IPS-20b (cell line): ENCODE measurements around the gene NF2.

Experiments used
- H3K27ac ChIP-seq: one replicate; pipeline ENCODE4 v1.5.1; 2013; ENCODE audit warnings: low read length
- H3K27me3 ChIP-seq: 2 replicates; pipeline ENCODE4 v1.6.1; 2013; ENCODE audit warnings: mild to moderate bottlenecking, low read length, inconsistent platforms; ENCODE audit not compliant: insufficient read depth
- H3K36me3 ChIP-seq: 2 replicates; pipeline ENCODE4 v1.6.1; 2013; ENCODE audit warnings: low read depth, mild to moderate bottlenecking, inconsistent platforms, low read length, moderate library complexity; ENCODE audit not compliant: insufficient read depth
- H3K4me1 ChIP-seq: 2 replicates; pipeline ENCODE4 v1.6.1; 2013; ENCODE audit warnings: mild to moderate bottlenecking, control low read depth, inconsistent platforms, low read length, moderate library complexity; ENCODE audit not compliant: insufficient read depth
- H3K4me3 ChIP-seq: 2 replicates; pipeline ENCODE4 v1.5.1; 2013; ENCODE audit warnings: mild to moderate bottlenecking, low read length, inconsistent platforms
- H3K9ac ChIP-seq: 2 replicates; pipeline ENCODE4 v1.6.1; 2013; ENCODE audit warnings: low read depth, mild to moderate bottlenecking, inconsistent platforms, low read length, moderate library complexity
- H3K9me3 ChIP-seq: 2 replicates; pipeline ENCODE4 v1.6.1; 2013; ENCODE audit warnings: mild to moderate bottlenecking, low read depth, low read length, inconsistent platforms; ENCODE audit not compliant: insufficient read depth

Gene NF2

DNA sequence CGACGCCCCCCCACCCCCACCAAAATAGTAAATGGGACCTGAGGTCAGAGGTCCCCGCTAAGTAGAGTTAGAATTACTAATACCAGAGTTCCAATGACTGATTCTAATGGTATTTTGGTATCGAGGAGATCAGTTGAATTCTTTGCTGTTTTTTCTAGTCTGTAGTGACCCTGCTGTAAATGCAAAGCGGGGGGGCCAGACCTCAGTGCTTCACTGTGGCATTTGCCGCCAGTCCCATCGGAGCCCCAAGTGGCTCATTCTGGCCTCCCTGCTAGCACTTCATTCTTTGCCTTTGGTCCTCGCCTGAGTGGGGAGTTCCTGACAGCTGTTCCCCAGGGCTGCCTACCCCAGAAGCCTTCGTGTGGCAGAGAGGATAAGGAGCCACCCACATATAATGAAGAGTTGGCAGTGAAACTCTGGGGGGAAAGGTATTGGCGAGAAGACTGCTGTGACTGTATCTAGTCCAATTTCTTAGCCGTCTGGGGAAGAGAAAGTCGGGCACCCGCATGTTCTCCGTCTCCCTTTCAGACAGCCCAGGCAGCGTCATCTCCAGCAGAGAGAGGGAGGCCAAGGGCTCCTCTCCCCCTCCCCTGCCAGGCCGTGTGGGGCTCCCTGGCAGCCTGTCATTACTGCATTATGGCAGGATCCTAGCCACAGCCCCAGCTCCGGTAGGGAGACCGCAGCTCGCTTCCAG, 96.9 kb downstream of the NF2 start:
- H3K9ac ChIP-seq: no peak overlapping the region
- no peak overlapping the region for H3K27ac ChIP-seq
- H3K9me3 ChIP-seq: no peaks in the 10 kb centered on the region
- H3K27me3 ChIP-seq: peaks cover 56% of the 10 kb centered on the region
- peaks cover 30% of the 10 kb centered on the region for H3K4me1 ChIP-seq
- no peak overlapping the region for H3K4me3 ChIP-seq
- H3K36me3 ChIP-seq: no peaks in the 10 kb centered on the region; the same call in 1 of the 2 replicates

DNA sequence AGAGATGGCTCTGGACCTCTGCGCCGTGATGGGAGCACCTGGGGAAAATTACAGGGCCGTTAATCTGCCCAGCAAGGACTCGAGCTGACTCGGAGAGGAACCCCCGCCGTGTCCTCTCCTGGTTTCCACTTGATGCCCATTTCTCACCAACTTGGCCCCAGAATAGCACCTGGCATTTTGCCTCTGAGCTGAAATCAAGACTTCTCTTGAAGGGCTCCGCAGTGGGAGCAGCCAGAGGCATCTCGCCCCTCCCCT, 97.4 kb downstream of the NF2 start:
- Histone ChIP-seq H3K36me3 (no peaks in the 10 kb centered on the region), H3K9ac (no peak overlapping the region), H3K9me3 (no peaks in the 10 kb centered on the region), H3K4me1 (peaks cover 30% of the 10 kb centered on the region), H3K27me3 (peaks cover 60% of the 10 kb centered on the region), H3K27ac (no peak overlapping the region), H3K4me3 (no peak overlapping the region)

DNA sequence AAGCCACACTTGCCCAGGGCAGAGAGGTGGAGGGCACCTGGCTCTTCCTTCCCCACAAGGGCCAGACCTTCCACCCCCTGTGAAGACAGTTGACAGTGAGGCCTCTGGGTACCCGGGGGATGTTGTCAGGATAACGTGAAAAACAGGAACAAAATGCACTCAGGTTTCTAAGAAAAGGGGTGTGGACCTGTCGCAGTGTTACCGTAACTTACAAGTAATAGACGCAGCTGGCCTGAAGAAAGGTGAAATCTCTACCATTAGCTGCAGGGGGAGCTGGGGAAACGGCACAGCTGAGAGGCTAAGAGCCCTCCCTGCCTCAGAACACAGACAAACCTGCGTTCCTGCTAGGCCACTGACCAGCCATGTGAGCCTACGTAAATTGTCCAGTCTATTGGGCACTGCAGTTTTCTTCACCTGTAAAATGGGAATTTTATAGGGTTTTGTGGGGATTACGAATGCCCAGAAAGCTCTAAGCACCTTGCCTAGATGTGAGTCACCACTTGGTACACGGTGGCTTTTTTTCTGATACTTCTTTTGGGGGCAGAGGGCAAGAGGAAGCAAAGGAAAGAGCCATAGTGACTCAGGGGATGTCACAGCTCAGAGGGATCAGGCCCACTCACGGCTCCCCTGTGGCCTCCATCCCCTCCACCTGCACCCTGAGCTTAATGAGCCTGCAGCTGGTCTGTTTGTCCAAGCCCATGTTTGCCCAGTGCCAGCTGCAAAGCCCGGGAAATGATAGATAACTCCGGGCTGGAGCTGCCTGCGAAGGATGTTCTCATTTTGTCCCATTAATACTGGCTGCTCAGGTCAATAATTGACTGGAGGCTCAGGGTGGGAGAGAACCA, 97.9 kb downstream of the NF2 start:
- H3K4me1 ChIP-seq: peaks cover 30% of the 10 kb centered on the region
- H3K9me3 ChIP-seq: no peaks in the 10 kb centered on the region
- H3K4me3 ChIP-seq: no peak overlapping the region
- H3K9ac ChIP-seq: no peak overlapping the region
- peaks cover 61% of the 10 kb centered on the region for H3K27me3 ChIP-seq
- no peak overlapping the region for H3K27ac ChIP-seq
- H3K36me3 ChIP-seq: no peaks in the 10 kb centered on the region

- Histone ChIP-seq H3K27ac (no peak overlapping the region), H3K27me3 (peaks cover 64% of the 10 kb centered on the region), H3K36me3 (no peaks in the 10 kb centered on the region), H3K9ac (no peak overlapping the region), H3K9me3 (no peaks in the 10 kb centered on the region), H3K4me3 (peak overlapping the region; percentile 51; the same call in 1 of the 2 replicates), H3K4me1 (peaks cover 30% of the 10 kb centered on the region)
Measured at GRCh38 chr22:29702000-29702930, 98.8 kb downstream of the NF2 start.

DNA sequence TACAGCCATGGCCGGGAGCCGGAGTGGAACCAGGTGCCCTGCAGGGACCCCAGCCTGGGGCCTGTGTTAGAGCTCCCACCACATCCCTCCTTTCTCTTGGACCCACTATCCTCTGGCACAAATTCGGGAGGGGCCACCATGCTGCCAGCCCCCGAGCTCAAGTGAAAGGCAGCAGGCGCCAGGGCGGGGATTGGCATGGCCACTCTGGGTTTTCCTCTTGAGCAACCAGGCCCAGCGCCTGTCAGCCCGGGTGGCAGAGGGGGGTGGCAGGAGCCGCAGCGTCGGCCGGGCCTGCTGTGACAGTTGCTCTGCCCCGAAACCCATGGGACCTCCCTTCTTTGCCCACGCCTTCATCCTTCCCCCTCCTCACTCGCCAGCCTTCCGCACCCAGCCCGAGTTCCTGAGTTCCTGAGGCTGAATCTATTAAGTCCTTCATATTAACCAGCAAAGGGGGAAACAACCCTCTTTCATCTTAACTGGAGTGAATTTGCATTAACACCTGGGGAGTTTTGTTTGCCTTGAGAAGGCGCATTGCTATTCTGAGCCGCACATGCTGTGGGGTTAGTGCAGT, 99.6 kb downstream of the NF2 start:
- Histone ChIP-seq H3K4me3 (peak overlapping the region; percentile 51; the same call in 1 of the 2 replicates), H3K36me3 (no peaks in the 10 kb centered on the region), H3K4me1 (peaks cover 30% of the 10 kb centered on the region), H3K27ac (no peak overlapping the region), H3K9me3 (no peaks in the 10 kb centered on the region), H3K27me3 (peaks cover 65% of the 10 kb centered on the region), H3K9ac (no peak overlapping the region)

- no peak overlapping the region for H3K27ac ChIP-seq
- H3K4me1 ChIP-seq: peaks cover 30% of the 10 kb centered on the region
- no peaks in the 10 kb centered on the region for H3K9me3 ChIP-seq
- H3K4me3 ChIP-seq: peak overlapping the region; percentile 51
- peaks cover 65% of the 10 kb centered on the region for H3K27me3 ChIP-seq
- H3K9ac ChIP-seq: no peak overlapping the region
- H3K36me3 ChIP-seq: no peaks in the 10 kb centered on the region
Measured at GRCh38 chr22:29703569-29704195, 100.2 kb downstream of the NF2 start.

DNA sequence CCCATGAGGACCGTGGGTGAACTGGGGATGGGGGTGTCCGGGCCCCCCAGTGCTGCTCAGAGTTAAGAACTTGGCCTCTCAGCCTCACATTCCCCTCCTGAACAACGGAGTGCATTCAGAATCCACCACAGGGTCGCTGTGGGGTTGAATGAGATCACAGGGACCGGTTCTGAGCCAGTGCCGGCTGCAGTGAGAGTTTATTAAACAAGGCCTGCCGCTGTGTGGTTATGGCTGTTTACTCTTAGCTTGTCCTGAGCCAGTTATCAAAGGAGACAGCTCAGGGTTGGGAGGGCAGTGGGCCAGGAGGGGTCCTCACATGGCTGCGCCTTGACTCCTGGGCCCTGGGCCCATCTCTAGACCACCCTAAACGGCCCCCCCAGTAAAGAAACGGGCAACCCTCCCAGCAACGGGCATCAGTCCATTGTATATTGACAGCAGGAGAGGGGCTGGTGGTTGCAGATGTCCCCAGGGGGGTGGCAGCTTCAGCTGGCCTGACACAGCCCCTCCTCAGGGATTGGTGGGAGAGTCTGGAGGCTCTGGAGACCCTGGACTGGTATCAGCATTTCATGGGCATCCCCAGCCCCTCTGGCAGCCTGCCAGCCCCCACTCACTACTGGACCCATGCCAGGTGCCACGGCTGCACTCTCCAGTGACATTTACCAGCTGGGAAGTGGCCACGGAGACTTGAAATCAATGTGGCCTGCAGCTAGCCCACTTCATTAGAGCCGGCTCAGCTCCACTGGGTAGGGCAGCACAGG, 101.3 kb downstream of the NF2 start:
- H3K9me3 ChIP-seq: no peaks in the 10 kb centered on the region
- H3K9ac ChIP-seq: no peak overlapping the region
- H3K4me1 ChIP-seq: peaks cover 30% of the 10 kb centered on the region
- H3K27me3 ChIP-seq: peaks cover 63% of the 10 kb centered on the region
- H3K27ac ChIP-seq: no peak overlapping the region
- H3K4me3 ChIP-seq: no peak overlapping the region
- no peaks in the 10 kb centered on the region for H3K36me3 ChIP-seq

DNA sequence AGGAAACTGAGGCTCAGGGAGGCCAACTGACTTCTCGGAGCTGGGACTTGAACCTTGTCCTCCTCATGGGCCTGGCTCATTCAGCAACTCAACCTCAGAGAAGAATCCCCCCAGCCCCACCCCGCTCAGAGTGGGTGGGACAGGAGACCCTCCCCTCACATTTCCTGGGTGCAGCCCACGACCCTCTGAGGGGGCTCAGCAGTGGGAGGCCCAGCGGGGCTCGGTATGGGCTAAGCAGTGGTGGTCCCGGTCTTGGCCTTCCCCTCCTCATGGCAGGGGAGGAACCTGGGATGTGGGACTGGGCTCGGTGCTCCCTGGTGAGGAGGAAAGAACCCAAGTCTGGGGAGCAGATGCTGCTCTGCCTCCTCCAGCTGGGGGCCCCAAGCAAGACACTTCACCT, 102.2 kb downstream of the NF2 start:
- H3K36me3 ChIP-seq: no peaks in the 10 kb centered on the region
- H3K9ac ChIP-seq: no peak overlapping the region
- H3K4me3 ChIP-seq: no peak overlapping the region
- H3K27me3 ChIP-seq: peaks cover 53% of the 10 kb centered on the region
- no peak overlapping the region for H3K27ac ChIP-seq
- peaks cover 24% of the 10 kb centered on the region for H3K4me1 ChIP-seq
- H3K9me3 ChIP-seq: no peaks in the 10 kb centered on the region

DNA sequence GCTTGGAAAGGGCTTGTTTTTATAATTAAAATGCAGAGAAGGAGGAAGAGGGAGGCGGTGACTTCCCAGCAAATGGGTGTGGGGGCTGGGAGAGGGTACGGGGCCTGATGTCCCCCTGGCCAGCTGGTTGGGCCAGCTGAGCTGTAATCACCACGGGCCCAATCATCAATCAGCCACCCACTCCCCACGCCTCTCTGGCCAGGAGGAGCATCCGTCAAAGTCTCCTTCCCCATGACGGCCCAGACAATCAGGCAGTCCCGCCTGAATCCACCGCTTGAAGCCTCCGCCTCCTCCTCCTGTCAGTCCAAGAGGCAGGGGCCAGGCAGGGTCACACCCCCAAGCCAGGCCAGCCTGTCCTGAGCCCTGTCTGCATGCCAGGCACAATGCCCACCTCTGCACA, 103.1 kb downstream of the NF2 start:
- no peak overlapping the region for H3K9ac ChIP-seq
- H3K27ac ChIP-seq: no peak overlapping the region
- H3K4me1 ChIP-seq: peaks cover 20% of the 10 kb centered on the region
- no peak overlapping the region for H3K4me3 ChIP-seq
- no peaks in the 10 kb centered on the region for H3K9me3 ChIP-seq
- peaks cover 45% of the 10 kb centered on the region for H3K27me3 ChIP-seq
- H3K36me3 ChIP-seq: no peaks in the 10 kb centered on the region

DNA sequence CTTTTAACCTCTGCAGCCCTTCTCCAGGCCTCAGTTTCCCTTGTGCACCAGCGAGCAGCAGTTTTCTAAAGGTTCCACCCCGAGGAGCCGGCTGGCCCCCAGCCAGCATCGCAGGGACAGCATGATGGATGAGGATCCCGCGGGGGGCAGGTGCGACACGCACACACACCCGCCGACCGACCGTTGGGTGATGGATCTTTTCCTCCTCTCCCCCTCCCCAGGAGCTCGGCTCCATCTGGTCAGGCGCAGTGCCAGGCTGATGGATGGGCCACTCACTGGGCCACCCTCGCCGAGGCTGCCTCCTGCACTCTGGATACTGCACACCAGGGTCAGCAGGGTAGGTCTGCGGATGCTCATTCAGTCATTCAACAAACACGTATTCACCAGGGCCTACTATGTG, 103.6 kb downstream of the NF2 start:
- Histone ChIP-seq H3K27me3 (peaks cover 40% of the 10 kb centered on the region), H3K27ac (no peak overlapping the region), H3K9me3 (no peaks in the 10 kb centered on the region), H3K9ac (no peak overlapping the region), H3K4me3 (no peak overlapping the region), H3K4me1 (peaks cover 16% of the 10 kb centered on the region), H3K36me3 (no peaks in the 10 kb centered on the region)
